Measurements from ENCODE around the gene GAB2.
"Not testable (repeated sequence)": the region's sequence is repeated elsewhere in the genome, so short reads cannot be mapped to it uniquely, and the experiment has no call there.

The GAB2 gene

DNA sequence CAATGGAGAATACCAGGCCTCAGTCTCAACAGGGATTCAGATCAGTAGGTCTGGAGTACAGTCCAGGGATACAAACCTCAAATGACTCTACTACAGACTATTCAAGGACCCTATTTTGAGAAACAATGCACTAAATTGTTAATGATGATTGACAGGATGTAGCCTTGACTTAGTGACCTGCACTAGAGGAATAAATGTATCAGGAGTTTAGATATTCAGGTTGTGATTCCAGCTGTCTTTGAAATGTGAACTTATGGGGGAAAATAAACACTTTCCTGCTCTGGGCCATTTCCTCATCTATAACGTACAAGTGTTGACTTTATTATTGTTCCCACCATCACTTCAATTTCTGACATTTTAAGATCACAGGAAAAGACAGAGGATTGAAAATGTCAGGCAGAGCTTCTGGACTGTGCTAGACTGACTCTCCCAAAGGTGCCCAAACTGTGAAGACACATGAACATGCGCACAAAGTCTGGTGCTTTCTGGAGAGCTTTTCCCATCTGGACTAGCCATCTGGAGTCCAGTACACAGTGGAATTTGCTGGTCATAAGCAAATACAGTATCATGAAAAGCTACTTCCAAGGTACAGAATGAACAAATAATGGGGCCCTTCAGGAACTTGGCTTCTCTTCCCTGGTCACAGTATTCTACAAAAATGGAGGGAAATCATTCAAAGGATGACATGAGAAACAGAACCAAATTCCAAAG lies 118.5 kb downstream of the GAB2 start:
- no peak for DNase-seq

DNA sequence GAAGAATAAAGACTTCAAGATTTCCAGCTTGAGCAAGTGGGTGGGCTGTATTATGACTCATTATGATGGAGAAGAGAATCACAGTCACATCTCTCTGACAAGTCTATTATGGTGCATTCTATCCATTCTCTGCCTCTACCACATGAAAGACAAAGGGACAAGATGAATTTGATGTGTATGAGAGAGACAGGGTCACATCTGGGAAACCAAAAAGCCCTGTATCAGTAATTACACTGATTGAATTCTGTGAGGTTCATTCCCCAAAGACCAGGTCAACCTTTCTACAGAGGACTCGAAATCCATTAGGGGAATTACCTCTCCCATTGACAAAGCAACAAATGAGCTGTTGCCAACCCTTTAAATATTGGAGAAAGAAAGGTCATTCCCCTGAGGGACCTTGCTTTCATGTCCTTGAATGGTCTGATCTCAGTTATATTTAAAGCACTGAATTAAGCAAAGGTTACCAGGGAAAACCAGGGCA lies 119.3 kb downstream of the GAB2 start:
- DNase-seq, result no peak

DNA sequence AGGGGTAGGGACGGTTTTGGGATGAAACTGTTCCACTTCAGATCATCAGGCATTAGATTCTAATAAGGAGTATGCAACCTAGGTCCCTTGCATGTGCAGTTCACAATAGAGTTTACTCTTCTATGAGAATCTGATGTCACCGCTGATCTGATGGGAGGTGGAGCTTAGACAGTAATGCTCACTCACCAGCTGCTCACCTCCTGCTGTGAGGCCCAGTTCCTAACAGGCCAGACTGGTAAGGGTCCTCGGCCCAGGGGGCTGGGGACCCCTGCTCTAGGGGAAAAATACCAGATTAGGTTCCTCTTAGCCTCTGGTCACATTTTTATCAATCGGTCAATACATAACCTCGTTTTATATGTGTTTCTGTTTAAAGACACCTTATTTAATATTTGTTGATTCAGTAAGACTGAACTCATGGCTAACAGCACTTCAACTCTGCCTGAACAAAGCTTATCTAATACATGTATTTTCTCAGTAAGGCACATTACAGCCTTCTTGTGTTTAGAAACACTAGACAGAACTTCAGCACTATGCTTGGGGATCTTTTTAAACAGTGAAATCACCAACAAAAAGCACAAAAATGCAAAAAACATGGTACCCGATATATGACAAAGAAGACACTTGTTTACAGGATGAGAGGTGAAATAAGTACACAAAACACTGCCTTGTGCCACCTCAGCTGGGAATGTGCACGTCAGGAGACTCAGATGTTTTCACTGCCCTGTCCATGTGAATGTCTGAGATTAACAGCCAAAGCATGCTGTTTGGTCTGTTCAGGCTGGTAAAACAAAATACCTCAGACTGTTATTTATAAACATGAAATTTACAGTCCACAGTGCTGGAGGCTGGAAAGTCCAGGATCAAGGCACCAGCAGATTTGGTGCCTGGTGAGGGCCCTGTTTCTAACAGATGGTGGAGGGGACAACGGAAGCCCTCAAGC lies 121.4 kb downstream of the GAB2 start:
- no peak for DNase-seq

DNA sequence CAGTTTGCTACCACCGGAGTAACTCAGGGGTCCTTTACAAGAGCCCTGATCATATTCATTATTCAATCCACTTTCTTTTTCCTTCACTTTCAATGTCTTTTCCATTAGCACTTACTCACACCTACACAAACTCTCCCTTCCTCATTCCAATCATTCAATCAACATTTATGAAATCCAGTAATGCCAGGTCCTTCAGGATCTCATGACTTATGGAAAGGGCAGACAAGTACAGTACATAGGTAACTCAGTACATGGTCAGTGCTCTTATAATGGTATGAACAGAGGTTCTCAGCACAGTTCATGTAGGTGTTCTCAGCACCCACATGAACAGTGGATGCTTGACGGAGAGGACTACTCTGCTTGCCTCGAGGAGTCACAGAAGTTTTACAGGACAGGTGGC lies 122.3 kb downstream of the GAB2 start:
- DNase-seq, result no peak

DNA sequence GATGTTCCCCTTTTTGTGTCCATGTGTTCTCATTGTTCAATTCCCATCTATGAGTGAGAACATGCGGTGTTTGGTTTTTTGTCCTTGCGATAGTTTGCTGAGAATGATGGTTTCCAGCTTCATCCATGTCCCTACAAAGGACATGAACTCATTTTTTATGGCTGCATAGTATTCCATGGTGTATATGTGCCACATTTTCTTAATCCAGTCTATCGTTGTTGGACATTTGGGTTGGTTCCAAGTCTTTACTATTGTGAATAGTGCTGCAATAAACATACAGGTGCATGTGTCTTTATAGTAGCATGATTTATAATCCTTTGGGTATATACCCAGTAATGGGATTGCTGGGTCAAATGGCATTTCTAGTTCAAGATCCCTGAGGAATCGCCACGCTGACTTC lies 123.5 kb downstream of the GAB2 start:
- not testable (repeated sequence) for DNase-seq

DNA sequence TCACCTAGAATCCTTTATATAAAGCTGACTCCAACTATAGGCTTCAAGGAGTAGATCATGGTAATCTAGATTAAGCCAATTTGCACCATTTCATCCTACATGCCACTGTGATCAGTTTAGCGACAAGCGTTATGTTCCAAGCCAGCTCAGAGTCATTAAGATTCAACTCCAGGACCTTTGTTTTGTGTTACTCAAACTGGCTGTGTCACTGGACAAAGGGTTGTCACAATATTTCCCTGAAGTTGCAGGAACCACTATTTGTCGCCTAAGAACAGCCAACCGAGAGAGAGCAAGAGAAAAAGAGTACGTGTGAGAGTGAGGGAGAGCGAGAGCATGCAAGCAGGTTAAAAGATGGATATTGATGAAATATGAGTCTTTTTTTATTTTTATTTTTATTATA lies 124.1 kb downstream of the GAB2 start:
- DNase-seq, result no peak

DNA sequence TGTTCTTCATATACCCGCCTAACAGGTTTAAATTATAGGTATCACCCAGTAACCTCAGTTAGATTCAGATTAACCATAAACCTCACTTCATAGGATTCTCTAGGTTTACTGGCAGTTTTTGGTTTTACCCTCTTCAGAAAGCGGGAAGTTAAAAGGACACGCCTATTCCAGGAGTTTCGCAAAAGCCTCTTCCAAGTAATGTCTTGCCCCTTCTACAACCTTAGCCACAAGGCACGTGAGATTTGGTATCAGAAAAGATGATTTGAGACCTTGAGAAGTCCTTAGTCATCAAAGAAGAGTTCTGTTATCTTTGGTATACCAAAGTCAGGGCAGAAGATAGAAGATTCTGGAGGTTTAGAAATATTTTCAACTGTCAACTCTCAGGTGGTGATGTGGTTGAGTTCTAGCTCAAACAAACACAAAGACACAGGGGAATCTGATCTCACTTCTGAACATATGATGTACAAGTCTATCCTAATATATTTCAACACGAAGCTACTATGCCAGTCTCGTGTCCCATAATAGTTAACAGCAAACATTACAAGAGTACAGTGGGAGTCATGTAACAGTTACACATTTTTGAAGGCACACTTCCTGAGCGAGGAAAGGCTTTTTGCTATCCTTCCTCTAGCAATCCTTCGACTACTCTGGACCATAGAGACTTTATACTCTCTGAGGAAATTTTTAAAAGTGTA lies 125.4 kb downstream of the GAB2 start:
- peak; percentile 94 for DNase-seq

DNA sequence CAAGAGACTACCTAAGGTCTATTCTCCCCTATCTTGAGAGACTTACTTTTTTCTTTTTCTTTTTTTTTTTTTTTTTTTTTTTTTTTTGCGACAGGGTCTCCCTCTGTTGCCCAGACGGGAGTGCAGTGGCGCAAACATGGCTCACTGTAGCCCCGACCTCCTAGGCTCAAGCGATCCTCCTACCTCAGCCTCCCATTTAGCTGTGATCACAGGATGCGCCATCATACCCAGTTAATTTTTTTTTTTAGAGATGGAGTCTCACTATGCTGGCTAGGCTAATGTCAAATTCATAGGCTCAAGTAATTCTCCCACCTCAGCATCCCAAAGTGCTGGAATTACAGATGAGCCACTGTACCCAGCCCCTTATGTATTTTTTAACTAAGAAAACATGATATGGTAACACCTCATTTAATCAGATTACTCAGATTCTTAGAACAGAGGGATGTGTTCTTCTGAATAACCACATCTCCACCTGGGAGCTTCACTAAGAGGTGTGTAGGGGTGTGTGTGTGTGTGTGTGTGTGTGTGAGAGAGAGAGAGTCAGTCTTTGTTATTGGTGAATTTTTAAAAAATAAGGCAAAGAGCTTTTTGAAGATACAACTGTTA lies 126.0 kb downstream of the GAB2 start:
- DNase-seq, result peak; percentile 47

DNA sequence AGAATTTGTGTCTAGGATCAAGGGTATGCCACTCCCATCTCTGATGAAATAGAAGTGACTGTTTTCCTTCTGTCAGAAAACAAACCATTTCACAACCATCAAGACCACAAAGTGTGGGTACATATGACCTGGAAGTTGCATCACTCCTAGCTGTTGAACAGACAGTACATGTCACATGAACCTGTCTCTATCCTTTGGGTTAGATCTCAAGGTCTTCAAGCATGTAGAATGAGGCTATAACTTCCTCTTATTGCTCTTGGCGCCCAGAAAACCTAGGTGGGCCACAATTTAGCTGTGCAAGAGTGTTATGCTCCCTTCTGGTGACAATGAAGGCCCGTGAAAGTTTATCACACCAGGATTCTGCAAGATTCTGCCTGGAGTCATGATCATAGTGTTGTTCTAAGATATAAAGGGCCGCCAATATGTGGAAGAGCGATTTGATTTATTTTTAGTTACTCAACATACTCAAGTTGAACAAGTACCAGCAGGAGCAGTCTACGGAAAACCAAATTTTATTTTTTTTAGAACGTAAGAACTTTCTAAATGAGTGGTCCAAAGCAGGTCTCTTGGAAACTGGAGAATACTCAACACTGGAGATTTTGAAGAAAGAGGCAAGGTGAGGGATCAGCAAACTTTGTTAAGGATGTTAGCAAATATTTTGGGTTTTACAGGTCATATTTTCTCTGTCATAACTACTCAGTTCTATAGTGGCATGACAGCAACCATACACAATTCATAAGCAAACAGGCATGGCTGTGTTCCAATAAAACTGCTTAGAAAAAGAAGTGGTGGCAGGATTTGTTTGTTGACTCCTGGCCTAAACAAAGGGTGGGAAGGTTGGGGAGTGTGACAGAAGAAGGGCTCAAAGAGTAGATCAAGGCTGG lies 127.1 kb downstream of the GAB2 start:
- DNase-seq, result peak; percentile 66

DNA sequence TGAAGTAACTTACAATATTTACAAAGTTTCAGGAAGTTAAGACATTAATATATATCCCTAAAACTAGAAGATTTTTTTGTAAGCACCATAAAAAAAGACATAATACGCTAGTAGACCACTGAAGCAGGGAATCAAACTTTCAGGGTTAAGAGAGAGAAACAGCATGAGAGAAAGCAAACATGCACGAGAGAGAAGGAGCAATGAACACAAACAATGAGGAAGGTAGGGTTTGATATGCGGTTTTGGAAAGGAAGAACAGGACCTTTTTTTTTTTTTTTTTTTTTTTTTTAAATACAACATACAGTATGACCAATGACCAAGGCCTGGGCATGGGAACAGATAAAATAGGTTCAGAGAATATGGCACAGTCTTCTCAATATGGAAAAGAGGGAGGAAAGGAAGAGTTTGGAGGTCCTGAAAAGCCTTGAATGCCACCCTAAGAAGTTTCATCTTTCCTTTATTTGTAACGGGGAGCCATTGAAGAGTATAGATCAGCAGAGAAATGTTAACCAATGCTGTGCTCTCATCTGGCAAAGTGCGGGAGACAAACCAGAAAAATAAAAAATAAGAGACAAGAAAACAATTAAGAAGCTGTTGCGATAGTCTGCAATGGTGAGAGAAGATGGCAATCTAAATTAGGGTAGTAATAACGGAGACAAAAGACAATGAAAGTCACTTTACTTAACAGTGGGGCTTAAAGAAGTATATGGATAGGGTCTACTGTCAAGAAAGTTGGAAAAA lies 127.9 kb downstream of the GAB2 start:
- DNase-seq, result peak; percentile 16

DNA sequence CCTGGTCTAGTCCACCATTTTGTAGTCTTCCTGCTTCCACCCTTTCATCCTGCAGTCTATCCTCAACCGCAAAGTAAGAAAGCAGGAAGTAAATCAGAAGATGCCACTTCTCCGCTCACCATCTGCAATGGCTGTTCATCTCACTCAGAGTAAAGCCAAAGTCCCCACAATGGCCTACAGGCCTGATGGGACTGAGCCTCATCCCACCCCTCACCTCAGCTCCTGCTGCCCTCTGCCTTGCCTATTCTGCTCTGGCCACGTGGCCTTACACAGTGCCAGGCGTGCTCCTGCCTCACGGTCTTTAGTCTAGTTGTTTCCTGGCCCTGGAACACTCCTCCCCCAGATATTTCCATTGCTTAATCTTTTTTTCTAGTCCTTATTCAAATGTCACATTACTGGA lies 133.4 kb downstream of the GAB2 start:
- DNase-seq, result no peak

DNA sequence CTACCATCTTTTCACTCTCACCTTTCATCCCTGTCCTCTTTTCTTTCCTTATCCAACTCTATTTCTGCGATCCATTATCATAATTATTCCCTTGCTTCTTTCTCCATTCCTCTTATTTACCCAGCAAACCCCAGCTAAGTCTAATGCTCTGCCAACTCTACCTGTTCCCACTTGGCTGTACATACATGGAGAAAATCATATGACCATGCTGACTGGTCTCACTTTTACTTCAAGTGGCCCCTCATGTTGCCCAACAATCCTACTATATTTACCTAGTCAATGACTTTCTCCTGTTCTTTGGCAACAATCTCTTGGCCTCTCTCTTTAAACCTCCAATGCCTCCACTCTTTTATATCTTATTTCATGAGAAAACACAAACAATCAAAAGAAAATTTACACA lies 134.8 kb downstream of the GAB2 start:
- no peak for DNase-seq

DNA sequence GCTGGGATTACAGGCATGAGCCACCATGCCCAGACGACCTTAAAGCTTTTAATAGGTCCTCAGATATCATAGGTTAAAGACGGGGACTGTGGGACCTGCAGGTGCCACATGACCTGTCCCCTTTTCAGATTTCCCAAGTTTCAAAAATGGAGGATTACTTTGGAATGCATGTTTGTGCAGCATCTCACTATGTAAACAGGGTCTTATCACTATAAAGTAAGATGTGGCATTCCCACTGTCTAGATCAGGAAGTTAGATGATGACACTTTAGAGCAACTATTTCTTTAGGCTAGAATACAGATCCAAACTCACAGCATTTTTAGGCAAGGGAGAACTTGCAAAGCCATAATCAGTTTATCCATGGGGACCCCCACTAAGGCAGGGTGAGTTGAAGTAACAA lies 136.1 kb downstream of the GAB2 start:
- DNase-seq, result no peak

DNA sequence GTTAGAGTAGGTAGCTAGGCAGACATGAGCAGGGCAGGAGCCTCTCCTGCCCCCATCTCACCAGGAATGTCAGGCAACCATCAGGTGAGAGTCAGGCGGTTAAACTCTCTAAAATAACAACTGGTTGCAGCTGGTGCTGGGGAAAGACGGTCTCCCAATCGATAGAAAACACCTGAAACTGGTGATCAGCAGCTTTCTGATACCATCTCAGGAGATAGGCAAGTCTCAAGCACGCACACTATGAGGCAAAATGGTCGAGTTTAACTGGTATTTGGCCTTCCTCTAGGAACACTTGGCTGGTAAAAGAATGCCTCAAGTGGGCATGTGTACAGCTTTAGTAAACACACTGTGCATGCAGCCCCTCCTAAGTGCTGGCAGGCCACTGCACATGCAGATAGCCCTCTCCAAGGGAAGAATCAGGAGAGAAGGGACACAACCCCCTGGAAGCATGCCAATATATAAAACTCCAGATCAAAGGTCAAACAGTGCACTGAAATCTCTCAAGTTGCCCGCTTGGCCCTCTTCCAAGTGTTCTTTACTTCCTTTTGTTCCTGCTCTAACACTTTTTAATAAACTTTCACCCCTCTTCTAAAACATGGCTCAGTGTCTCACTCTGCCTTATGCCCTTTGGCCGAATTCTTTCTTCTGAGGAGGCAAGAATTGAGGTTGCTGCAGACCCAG lies 140.2 kb downstream of the GAB2 start:
- peak; percentile 29 for DNase-seq

DNA sequence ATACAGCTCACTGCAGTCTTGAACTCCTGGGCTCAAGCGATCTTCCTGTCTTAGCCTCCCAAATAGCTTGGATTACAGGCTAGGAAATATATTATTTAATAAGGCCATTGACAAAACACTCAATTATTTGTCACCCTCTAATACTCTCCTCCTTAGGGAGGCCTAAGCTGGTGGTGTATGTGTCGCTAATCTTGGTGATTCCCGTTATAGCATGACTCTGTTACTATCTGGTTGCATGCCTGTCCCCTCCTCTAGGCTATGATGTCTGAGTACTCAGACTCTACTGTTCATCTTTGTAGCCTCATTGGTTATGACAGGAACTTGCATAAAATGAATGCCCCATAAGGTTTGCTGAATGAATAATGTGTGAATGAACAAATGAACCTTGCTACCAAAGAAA lies 141.3 kb downstream of the GAB2 start:
- DNase-seq, result no peak

DNA sequence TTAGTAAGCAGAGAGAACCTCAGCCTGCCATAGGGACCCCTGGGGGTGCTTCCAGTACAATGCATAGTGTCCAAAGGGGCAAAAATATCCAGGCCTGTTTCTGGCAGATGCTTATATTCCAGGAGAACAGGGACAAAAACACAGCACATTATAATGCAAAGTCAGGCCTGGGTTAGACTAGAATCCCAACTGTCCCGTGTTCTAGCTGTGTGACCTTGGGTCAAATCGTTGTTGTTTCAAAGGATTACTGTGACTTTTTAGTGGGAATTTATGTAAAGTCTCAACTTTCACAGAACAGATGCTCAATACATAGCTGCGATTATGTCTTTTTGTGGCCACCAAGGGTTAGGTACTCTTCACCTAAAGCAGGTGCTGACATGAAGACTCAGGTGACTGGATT lies 142.9 kb downstream of the GAB2 start:
- DNase-seq, result no peak

DNA sequence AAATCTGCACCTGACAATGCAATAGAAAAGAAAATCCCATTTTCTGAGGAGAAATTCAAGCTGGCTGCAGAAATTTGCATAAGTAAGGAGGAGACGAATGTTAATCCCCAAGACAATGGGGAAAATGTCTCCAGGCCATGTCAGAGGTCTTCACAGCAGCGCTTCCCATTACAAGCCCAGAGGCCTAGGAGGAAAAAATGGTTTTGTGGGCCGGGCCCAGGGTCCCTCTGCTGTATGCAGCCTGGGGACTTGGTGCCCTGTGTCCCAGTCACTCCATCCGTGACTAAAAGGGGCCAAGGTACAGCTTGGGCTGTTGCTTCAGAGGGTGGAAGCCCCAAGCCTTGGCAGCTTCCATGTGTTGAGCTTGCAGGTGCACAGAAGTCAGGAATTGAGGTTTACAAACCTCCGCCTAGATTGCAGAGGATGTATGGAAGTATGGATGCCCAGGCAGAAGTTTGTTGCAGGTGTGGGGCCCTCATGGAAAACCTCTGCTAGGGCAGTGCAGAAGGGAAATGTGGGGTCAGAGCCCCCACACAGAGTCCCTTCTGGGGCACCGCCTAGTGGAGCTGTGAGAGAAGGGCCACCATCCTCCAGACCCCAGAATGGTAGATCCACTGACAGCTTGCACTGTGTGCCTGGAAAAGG lies 144.9 kb downstream of the GAB2 start:
- DNase-seq, result not testable (repeated sequence)

DNA sequence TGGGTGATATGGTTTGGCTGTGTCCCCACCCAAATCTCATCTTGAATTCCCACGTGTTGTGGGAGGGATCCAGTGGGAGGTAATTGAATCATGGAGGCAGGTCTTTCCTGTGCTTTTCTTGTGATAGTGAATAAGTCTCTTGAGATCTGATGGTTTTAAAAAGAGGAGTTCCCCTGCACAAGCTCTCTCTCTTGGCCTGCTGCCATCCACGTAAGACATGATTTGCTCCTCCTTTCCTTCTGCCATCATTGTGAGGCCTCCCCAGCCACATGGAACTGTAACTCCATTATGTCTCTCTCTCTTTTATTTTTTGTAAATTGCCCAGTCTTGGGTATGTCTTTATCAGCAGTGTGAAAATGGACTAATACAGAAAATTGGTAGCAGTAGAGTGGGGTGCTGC lies 145.8 kb downstream of the GAB2 start:
- DNase-seq, result not testable (repeated sequence)

DNA sequence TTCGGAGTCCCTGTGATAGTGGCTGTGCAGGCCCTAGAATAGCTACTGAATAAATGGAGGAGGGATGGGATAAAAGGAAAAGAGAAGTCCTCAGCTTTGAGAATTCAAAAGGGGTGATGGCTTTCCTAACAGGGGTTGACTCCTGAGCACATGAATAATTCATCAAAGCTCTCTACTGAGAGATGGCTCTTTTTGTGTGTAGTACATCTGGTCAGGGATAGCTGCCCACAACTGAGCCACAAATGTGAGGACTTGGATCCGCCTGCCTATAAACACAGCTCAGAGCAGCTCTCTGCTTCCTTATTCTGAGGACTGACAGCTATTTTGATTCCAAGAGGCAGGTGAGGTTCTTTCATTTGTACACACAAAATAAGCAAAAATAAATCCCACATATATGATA lies 146.6 kb downstream of the GAB2 start:
- DNase-seq, result no peak

DNA sequence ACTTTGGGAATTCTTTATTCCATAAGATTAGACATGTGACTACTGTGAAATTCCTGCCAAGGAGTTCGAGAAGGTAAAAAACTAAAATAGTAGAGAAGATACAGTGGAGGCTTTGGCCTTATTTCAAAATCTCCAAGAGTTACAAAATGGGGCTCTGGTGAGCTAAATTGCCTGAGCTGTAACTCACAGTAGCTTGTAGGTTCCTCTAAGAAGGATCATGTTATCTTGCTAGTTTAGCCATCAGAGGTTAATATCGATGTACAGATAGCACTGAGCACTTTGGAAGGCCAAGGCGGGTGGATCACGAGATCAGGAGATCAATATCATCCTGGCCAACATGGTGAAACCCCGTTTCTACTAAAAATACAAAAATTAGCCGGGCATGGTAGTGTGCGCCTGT lies 147.8 kb downstream of the GAB2 start:
- no peak for DNase-seq
